Activated T-helper 1 cell treated with Interleukin-2 at 50 U/mL for 16 hours (primary cell): Measurements from ENCODE around the gene TNFAIP8.

Experiments used
- DNase-seq: peaks from one replicate; pipeline ENCODE4 v3.0.0-alpha.2; 2020; ENCODE audit warnings: low read depth

Gene TNFAIP8

DNA sequence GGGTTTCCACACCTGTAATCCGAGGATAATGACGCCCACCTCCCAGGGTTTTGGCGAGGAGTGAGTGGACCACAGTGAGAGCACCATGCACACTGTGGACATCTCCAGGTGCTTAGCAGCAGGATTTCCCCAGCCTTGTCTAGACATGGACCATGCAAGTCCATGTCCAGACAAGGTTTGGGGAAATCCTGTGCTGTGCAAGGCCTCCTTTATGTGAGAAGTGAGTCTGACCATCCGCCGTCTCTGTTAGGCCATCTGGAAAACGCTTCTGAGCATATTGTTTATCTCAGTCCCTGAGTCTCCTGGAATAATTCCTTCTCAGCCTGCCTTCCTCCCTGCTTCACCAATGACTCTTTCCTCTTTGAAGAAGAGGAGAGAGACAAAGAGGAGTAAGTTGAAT lies 26.2 kb upstream of the TNFAIP8 start:
- DNase-seq, result no peak

DNA sequence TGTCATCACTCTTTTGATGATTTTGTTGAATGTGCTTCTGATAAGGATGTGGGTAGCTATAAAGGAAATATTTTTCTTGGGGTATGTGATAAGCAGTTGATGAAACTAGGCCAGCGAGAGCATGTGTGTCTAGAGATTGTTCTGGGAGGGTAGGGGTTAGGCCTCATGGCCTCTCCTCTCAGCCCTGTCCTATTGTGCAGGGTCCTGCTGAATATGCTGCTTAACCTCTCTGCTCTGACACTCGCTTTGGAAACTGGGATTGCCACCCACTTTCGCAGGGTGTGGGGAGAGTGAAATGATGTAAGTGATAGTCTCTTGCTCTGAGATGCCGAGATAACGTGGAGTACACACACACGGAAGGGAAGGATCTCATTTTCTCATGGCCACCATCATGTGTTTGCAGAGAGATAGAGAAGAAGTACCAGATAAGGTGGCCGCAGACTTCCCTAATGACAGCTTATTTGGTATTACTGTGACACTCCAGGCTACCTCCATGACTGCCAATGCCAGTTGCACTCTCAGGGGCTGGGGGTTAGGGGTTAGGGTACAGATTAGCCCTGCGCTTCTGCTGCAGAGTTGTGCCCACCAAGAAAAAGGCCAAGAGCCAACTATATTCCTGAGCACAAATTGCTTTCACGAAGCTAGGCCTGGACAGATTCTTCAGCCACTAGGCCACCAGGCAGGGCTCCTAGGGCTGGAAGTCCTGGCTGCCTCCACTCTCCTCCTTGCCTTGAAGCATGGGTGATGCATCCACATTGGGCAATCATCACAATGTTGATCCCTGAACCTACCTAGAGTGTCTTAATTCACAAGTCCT lies 25.2 kb upstream of the TNFAIP8 start:
- DNase-seq, result no peak

DNA sequence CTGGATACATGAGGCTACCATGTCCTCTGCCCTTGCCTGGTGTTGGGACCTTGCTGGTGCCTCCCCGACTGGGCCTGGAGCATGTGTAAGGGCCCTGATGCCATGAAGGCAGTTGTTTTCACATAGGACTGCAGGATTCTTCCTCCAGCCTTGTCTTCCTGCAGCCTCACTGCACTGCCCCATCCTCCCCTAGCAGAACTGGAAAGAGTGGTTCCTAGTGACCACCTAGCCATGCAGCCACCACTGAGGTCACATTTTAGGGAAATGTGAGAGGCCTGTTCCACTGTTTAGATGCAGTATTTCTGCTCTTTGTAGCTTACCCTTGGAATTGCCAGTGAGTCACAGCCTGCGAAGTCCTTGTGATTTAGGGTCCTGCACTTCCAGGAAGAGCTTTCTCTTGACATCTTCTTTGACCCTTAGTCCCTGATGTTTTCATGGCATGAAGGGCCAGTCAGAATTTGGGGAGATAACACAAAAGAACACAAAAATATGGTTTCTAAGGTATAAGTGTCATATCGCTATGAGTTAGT lies 24.2 kb upstream of the TNFAIP8 start:
- DNase-seq, result no peak

DNA sequence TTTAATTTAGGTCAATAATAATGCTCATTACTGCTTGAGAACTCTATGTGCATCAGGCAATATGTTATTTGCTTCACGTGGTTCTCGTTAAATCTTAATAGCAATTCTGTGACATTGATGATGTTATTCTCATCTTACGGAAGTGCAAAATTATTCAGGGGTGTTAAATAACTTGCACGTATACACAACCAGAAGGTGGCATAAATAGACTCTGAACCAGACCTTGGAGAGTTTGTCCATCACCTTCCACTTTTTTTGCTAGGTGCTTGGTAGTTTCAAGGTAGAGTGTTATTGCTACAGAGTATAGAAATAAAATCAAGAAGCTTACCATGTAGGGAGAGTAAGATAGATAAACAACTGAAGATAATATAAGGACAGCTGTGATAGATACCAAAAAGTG lies 23.6 kb upstream of the TNFAIP8 start:
- DNase-seq, result no peak

DNA sequence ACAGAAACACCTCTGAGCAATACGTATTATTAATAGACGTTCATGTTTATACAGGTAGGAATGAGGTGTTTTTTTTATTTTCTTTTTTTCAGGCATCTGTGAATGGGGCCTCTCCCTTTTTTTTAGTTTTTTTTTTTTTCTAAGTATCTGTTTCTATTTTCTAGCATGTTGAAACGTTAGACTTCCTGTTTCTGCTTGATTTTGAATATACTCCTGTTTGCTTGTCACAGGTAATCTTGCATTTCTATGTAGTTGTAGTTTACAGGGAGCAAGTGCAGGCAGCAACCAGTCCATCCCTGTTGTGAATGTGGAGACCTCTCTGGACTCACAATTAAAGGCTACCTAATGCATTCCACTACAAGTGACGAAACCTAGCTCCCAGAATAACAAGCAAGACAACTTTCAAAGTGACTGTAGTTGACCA lies 22.8 kb upstream of the TNFAIP8 start:
- DNase-seq, result no peak

DNA sequence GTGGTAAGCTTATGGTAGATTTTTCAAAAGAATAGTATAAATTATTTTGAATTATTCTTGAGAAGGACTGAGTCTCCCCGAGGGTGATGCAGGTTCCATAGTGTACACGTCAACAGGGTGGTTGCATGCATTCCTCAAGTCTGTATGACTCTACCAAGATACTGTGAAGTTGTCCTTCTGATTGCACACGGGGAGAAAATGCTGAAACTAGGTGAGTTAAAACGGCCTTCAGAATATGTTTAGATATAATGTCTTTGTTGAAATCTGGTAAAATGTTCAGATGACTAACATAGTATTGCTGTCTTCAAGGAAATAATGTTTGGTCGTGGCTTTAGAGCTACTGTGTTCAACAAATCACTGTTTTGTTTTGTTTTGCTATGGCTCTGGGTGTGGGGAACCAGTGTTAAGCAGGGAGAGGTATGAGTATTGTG lies 22.4 kb upstream of the TNFAIP8 start:
- no peak for DNase-seq

DNA sequence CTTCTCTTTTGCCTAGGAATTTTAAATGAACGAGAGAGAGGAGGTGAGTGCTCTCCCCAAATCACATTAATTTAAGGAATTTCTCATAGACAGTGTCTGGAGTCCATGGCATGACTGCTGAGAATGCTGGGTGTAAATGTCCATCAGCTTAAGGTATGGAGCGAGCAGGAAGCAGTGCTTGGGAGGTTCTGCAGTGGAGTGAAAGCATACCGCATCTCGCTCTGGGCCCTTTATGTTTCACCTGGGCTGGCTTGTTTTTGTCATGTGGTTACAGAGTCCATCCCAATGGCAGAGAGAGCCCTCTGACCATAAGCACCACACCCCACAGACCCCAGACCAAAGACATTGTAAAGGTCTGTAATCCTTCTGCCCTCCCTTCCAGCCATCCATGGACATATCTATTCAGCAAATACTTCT lies 20.6 kb upstream of the TNFAIP8 start:
- DNase-seq, result no peak

DNA sequence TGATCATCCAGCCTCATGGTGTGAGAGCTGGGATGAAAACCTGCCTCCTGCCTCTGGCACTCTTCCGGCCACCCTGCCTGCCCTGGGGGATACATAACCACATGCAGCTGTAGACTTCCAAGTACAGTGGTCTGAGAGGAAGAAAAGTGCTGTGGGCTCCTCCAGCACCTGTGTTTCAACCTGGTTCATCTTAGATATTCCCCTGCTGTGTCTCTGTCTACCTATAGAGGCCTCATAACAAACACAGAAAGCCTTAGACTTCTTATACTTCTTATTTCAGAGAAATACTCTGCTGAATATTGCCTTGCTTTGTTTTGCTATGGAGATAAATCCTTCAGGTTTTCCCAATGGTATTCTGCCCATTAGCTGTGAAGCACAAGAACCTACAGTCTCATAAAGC lies 19.6 kb upstream of the TNFAIP8 start:
- DNase-seq, result no peak

DNA sequence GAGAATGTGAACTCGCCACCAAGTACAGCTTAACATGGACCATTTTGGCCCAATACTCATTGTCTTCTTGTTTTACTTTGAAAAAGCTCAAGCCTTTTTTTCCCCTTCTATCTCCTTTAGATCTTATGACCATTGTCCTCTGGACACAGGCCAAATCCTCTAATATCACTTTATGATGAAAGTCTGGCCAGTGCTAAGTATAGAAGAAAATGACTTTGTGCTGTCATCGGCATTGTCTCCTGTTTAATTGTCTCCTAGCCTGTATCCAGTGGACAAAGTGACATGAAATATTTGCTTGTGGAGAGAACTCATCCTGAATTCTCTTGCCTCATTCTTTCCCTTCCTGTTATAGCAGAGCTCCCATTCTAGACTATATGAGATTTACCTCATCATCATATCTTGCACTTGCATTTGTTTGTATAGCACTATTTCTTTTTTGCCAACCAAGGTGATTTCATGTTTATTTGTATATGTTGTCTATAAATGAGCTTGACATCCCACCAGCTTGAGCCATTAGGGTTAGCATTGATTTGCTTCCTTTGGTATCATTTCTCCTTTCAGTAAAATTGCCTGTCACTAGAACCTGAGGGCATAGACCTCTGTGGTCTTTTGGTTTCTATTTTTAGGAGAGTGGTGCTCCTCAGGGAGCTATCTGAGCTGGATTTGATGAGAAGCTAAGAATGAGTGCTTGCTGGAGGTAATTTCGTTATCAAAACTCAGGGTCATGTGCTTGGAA lies 18.8 kb upstream of the TNFAIP8 start:
- no peak for DNase-seq

DNA sequence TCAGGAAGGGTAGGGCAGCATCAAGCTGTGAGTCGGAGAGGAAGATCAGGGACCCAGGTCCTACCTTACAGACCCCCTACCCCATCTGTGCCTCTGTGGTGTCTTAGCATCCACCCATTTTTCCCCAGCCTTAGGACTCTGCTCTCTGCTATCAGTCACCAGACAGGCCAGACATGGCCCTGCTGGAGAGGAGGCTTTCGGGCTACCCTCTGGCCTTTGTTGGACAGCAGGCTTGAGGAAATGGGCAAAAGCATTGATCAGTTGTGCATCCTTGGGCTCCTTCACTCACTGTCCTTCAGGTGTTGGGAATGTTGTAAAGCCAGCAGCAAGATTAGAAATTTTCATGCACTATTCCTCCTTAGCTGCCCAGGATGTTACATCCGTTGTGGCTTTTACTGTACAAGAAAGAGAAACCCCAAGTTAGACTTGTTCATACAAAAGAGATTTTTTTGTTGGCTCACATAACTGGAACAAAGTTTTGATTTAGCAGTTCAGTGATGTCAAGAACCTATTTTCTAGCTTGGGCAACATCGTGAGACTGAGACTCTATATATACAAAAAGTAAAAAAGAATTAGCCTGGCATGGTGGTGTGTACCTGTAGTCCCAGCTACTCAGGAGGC lies 17.4 kb upstream of the TNFAIP8 start:
- DNase-seq, result no peak

DNA sequence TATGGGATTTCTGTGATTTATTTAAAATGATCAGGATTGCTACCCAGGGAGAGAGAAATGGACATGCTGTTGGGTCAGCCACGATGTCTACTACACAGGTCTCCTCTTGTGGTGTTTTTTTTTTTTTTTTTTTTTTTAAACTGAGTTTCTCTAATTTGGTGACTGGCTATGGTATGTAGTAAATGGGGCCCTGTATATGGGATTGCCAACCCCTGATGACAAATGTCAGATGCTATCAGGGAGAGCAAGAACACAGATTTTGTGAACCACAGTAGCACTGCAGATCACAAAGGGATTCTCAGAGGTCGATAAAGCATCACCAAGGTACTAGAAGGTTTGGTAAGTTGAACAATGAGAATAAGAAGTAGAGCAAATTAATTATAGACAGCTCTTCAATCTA lies 16.5 kb upstream of the TNFAIP8 start:
- no peak for DNase-seq

DNA sequence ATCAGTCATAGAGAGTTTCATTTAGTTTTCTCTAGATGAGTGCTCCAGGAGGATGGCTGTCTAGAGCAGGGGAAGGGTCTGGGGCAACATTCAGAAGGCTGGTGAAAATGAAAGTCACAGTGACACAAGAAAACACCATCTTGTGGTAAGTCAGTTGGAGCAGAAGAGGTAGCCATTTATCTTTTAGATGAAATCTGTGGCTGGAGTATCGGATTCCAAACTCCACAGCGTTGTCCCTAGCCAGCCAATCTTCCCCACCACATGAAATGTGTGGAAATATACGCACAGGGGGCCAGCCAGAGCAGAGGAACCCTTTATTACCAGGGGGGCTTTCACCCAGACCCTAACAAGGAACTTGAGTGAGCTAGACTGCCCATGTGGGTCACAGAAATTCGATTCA lies 15.9 kb upstream of the TNFAIP8 start:
- no peak for DNase-seq

DNA sequence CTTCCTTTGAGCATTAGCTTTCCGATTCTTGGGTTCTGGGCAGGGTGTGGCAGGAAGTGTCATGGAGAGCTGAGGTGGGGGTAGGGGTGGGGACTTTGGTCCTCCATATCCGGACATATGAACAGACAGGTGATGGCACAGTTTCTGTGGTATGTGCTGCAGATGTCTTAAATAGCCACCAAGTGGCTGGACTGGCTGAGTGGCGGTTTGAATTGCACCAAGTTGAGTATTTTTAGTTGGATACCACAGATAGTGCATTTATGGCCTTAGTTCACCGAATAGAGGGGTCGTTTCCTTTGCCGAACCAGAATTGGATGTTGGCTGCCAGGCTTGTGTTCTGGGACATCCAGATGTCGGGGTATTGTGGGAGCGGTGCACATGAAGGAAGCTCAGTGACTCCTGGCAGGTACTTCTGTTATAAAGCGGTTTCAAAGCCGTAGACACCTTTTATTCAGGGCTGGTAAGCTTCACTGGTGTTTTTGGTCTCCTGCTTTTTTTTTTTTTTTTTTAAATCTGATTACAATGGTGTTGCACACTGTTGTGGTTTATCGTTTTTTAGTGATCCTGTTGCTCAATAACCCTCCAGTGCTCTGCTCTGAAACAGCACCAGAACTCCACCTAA lies 15.1 kb upstream of the TNFAIP8 start:
- DNase-seq, result peak; percentile 46

DNA sequence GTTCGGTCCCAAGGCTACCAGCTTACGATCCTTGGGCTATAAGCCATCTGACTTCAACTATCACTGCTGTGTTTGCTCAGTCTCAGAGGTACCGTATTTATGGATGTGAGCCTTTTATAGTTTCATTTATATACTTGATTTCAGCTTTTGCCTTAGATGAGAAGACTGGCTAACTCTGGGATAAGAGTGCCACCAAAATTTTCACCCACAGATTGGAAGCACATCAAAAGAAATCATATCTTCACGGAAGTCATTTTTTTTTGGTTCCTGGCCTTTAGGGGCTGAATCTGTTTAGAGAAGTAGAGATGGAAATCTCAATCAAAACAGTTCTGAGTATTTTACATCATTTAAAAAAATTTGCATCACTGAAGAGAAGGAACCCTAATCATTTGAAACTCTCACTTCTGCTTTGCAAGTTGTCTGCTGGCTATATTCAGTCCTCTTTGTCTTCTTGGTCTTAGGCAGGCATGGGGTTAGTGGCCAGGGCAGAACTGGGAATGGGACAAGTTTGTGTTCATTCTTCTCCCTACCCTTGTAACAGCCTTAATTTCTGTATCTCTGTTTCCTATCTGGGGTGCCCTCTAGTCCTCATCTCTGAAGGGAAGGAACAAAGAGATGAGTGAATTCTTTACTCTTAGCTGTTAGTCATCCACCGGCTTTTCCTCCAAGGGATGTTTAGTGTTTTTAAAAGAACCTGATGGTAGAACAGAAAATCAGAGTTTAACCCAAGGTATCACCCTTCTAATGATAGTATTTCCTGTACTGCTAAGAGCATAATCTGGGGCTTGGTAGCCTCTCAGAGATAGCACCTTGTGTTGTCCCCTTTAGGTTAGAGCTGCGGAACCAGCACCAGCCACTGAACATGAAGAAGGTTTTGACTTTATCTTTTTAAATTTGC lies 14.1 kb upstream of the TNFAIP8 start:
- DNase-seq, result no peak

DNA sequence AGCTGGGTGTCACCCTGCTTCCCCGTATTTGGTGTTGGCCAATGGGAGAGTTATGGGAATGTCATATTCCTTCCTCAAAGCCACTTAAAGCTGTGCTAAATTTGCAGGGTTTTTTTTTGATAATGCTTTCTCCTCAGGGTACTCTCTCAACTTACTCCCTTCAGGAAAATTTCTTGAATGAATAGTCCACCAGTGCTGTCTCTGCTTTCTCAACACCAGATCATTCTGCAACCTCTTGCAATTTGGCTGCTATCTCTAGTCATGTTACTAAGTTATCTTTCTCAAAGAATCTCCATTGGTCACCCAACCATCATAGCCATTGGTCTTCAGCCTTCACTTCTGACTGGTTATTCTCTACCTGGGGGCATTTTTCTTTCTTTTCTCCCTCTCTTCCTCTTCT lies 13.4 kb upstream of the TNFAIP8 start:
- no peak for DNase-seq

DNA sequence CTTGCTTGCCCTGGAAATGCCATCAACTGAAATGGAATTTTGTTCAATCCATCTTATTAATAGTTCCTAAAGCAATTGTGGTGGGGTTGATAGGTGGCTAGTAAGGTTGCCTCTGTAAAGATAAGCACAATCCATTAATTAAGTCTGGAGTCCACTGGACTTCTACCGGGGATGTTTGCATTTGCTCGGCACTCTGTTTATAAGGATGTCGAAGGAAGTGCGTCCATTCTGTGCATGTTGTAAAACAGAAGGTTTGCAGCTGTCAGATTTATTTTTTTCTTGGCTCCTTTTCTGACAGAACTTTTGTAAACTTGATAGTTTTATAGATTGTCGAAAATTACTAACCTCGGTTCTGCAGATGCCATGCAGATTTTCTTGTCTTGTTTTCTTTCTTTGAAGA lies 12.8 kb upstream of the TNFAIP8 start:
- DNase-seq, result no peak

DNA sequence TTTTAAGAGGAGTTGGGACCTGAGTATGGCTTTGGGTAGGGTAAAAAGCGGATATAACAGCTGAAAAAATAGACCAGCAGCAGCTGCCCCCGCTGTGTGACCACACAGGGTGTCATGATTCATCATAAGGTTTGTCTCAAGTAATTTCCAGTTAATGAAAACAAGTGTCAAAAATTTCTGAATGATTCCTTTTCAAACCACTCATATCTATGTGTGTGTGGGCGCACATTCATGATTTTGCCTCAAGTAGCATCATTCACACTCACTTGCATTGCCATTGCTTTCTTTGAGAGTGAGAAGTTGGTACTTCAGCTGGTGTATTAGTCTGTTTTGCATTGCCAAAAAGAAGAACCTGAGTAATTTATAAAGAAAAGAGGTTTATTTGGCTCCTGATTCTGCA lies 12.1 kb upstream of the TNFAIP8 start:
- no peak for DNase-seq

DNA sequence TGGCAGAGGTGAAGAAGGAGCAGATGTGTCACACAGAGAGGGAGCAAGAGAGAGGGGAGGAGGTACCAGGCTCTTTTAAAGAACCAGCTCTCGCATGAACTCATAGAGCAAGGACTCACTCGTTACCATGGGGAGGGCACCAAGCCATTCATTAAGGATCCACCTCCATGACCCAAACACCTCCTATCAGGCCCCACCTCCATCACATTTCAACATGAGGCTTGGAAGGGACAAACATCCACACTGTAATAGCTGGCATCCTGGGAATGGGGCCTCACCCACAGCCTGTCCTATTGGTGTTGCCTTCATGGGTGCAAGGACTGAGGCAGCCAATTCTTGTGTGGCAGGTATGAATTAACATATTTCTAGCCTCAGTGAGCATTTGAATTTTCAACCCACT lies 11.6 kb upstream of the TNFAIP8 start:
- DNase-seq, result no peak

DNA sequence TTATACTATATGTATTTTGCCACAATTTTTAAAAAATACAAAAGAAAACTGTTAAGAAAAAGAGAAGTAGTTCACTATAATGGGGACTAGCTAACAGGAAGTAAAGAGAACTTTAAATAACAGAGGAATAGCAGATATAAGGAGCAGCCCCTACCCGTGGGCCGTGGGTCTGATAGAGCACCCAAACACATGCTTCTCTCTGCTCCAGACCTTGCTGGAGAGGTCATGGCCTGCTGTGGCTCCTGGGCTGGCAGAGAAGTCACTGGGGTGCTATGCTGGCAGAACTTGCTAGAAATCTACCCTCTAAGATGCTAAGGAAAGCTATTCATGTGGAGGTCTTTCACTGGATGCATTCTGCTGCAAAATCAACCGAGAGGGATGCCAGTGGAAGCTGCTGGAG lies 10.0 kb upstream of the TNFAIP8 start:
- no peak for DNase-seq

DNA sequence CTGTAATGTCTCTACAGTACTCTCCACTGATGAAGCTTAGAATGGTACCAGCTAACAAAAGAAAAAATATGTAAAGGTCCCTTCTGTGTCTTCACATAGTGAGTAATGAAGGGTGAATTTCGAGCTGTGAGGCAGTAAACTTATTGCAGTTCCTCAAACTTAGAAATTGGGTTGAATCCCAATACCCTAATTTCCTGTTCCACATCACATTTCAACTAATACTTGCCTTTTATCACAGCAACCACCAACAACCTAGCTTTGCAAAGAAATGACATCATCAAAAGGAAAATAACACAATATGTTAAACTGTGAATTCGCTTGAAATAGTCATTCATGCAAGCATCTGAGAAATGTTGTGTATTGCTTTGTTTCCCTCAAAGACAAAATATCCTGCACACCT lies 9.4 kb upstream of the TNFAIP8 start:
- DNase-seq, result no peak

DNA sequence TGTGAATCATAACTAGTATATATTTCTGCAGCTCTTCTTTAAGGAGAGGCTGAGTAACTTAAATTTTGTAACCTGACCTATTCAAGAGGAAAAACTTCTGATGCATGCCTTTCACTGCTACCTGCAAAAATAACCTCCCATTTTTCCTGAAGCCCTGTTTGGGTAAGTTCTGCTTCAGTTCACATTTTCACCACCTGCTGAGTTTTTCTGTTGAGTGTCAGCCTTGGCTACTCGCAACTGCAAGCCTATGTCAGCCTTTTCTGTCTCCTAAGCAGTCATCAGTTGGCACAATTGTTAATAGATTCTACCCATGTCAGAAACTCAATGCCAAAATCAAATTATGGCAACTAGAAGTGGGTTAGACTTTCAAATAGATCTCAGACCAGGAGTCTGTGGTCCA lies 8.2 kb upstream of the TNFAIP8 start:
- no peak for DNase-seq
